Endometrial microvascular endothelial cells (primary cell): ENCODE measurements around the gene ARHGAP8. TPM values are rescaled to one million over a fixed set of nuclear protein-coding genes. Genes with fewer than 3 reads are reported as not detected.

Experiments
- in situ Hi-C: cut with HindIII; loops from 2 replicates; pipeline ENCODE4 v1.10.0; 2017; ENCODE audit warnings: low sequenced_read_pairs, low pct_unique_long_range_greater_than_20kb; ENCODE audit errors: inconsistent ontology term
- total RNA-seq: library from RNA; depleted of rRNA; stranded (reverse); fragments of >200 nt; gene quantifications from one replicate; pipeline ENCODE4 v1.2.3, GENCODE V29; 2015; ENCODE audit errors: inconsistent ontology term

The ARHGAP8 gene
- total RNA-seq, 1 donor from 2014 or later: not detected

GRCh38 chr22:44815099-44816070 lies 63.0 kb downstream of the ARHGAP8 start:
- in situ Hi-C loops: no loop called here

DNA sequence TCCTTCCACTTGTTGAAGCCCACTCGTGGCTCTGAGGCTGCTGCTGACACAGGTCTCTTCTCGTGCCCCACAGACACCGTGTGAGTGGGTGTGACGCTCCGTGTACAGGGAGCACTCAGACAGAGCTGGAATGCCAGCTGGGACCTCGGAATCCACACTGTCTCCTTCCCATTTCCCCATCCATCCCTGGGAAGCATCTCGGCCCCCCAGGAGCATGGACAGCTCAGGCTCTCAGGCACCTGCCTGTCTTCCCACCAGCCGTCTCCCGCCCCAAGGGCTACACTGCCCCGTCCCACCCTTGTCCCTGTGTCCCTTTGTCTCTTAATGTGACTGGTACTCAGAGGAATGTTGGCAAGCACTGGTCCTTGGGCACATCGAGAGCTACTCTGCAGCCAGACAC lies 63.8 kb downstream of the ARHGAP8 start:
- in situ Hi-C loops: no loop called here

- in situ Hi-C loops: no loop called here
Observed at GRCh38 chr22:44818727-44819126, 66.4 kb downstream of the ARHGAP8 start.

GRCh38 chr22:44819966-44820631 lies 67.7 kb downstream of the ARHGAP8 start:
- in situ Hi-C loops: no loop called here

DNA sequence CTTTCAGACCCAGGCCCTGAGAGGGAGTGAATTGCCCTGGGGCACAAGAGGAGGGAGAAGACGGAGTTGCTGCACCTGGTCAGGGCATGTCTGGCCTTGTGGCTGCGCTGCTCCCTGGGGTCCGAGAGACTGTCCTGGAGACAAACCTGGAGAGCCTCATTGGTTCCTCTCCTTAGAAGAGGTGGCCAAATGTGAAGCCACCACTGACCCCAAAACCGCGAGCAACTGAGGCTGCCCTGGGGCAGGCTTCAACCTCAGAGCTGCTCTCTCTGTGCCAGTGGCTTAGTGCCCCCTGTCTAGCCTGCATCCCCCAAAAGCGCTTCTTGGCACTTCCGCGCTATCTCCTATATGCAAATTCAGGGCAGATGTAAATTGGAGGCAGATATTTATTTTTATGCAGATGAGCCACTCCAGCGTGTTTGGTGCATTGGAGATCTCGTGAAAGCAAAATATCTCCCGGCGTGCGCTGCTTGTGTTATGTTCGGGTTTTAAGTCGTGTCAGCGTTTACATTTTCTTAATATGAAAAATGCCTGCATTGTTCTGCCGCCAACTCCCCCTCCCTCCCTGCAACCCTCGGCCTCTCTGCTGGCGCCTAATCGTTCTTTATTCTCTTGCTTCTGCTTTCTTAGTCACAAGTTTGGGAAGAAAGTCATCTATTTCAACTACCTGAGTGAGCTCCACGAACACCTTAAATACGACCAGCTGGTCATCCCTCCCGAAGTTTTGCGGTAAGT lies 69.5 kb downstream of the ARHGAP8 start:
- in situ Hi-C loops: no loop called here

DNA sequence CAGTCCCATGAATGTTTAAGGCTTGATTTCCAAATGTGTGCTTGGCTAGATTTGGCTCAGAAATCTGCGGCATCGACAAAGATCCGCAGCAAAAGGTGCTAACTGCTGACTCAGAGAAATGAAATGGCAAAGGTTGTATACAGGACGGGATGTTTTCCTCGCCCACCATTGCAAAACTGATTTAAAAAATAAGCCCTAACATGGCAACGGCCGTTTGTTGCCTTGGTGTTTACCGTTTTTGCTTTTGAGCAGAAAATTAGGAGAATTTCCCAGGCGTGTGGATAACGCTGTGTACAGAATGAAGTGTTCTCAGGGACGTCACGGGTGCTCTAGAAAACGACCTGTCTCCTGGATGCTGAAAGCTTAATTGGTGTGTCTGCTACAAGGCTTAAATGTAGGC lies 70.2 kb downstream of the ARHGAP8 start:
- in situ Hi-C loops: no loop called here

DNA sequence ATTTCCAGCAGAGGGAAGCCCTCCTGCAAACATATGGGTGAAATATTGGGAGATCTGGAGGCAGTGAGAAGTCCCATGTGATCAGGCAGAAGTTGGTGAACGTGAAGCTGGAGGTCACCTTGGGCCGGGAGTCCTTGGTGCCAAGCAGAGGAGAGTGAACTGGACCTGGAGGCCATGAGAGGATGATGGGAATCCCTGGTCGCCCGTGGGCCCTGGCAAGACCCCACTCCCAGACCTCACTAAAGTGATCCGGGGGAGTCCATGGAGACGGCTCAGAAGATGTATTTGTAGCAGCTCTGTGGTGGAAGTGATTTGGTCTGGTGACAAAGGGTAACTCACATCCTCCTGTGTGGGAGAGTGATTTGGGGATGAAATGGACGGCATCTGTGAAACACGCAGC lies 71.0 kb downstream of the ARHGAP8 start:
- in situ Hi-C loops: no loop called here

GRCh38 chr22:44823806-44824205 lies 71.4 kb downstream of the ARHGAP8 start:
- in situ Hi-C loops: no loop called here

- in situ Hi-C loops: no loop called here
Observed at GRCh38 chr22:44824271-44824670, 71.9 kb downstream of the ARHGAP8 start.

GRCh38 chr22:44825310-44826150 lies 73.2 kb downstream of the ARHGAP8 start:
- in situ Hi-C loops: no loop called here

DNA sequence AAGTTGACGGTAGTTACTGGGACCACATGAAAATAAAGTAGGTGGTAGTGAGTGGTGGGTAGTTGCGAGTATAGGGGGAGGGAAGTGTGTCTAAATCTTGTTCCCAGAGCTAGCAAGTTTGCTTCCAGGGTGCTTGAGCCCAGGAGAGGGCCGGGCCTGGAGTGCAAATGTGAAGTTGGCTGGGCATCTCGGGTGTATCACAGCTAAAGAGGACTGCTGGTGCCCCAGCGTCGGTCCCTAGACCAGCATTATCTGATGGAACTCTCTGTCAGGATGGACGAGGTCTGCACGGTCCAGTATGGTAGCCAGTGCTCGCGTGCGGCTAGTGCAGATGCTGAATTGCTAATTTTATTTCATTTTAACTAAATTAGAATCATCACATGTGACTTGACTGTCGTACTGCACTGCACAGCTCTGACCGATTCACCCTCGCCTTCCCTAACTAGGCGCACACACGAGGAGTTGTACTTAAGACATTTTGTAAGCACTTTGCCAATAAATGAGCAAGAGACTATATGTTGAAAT lies 75.4 kb downstream of the ARHGAP8 start:
- in situ Hi-C loops: no loop called here

DNA sequence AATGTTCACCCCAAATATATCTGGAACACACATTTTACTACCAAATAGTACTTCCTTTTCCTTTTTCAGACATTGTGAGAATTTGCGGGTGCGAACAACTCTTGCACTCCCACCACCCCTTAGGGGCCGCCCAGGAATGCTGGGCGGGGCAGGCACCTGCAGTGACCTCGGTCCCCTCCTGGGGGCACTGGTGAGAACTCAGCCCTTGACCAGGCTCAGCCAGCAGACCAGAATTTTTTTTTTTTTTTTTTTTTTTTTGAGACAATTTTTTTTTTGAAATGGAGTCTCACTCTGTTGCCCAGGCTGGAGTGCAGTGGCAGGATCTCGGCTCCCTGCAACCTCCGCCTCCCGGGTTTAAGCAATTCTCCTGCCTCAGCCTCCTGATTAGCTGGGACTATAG lies 75.8 kb downstream of the ARHGAP8 start:
- in situ Hi-C loops: no loop called here

DNA sequence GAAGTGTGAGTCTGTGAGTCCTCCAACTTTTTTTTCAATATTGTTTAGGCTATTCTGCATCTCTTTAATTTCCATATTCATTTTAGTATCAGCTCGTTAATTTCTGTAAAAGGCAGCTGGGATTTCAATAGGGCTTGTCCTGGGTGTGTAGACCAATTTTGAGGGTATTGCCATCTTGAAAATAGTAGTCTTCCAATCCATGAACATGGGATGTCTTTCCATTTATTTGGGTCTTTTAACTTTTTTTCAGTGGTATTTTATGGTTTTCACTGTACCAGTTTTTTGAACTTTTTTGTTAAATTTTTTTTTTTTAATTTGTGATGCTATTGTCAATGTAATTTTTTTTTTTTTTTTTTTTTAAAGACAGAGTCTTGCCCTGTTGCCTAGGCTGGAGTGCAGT lies 79.5 kb downstream of the ARHGAP8 start:
- in situ Hi-C loops: no loop called here

- in situ Hi-C loops: no loop called here
Observed at GRCh38 chr22:44834065-44834464, 81.7 kb downstream of the ARHGAP8 start.

GRCh38 chr22:44837481-44837880 lies 85.1 kb downstream of the ARHGAP8 start:
- in situ Hi-C loops: no loop called here

DNA sequence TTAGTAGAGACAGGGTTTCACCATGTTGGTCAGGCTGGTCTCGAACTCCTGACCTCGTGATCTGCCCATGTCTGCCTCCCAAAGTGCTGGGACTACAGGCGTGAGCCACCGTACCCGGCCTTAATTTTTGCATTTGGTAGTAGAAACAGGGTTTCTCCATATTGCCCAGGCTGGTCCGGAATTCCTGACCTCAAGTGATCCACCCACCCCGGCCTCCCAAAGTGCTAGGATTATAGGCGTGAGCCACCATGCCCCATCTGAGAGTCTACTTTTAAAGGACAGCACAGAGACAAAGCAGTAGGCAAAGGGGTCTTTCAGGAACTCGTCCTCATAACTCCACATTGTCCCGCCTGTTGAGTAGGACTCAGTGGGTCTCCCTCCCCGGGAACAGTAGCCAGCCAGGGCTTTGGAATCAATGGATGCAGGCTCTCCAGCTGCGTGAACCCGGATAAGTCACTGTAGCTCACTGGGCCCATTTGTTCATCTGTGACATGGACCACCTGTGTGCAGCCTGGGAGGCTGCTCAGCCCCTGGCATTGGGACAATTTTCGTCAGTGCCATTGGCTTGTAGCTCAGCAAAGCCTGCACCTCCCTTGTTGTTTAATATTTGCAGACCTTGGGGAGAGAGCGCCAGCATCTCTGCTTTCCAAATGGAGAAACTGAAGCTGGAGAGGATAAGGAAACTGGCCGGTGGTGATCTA lies 86.1 kb downstream of the ARHGAP8 start:
- in situ Hi-C loops: no loop called here

GRCh38 chr22:44839061-44839460 lies 86.7 kb downstream of the ARHGAP8 start:
- in situ Hi-C loops: no loop called here

- in situ Hi-C loops: no loop called here
Observed at GRCh38 chr22:44839721-44840120, 87.3 kb downstream of the ARHGAP8 start.
